ENCODE measurements around the gene TRIP12. TPM values are rescaled to one million over a fixed set of nuclear protein-coding genes. Genes with fewer than 3 reads are reported as not detected.

TRIP12 gene
- total and polyA plus RNA-seq, 2 of the 13 experiments (the other 11 are each of a cell fraction or from before 2014, with no cell fraction given), result 72.1 to 153 TPM

GRCh38 chr2:229970406-229970805, 48.6 kb upstream of the TRIP12 start (continued):
- TF ChIP-seq ZNF362 (CRISPR knock-in tag; IDR thresholded peaks at IDR 0.05; ENCODE audit: borderline replicate concordance), result no peak
- TF ChIP-seq ZIK1 (CRISPR knock-in tag; IDR thresholded peaks at IDR 0.05; ENCODE audit: borderline replicate concordance, low read depth), result no peak
- TF ChIP-seq ZNF512B (CRISPR knock-in tag; IDR thresholded peaks at IDR 0.05; ENCODE audit: borderline replicate concordance), result no peak
- no peak for TF ChIP-seq ZFP1 (CRISPR knock-in tag; IDR thresholded peaks at IDR 0.05)
- no peak for TF ChIP-seq ZSCAN5A (CRISPR knock-in tag; IDR thresholded peaks at IDR 0.05; ENCODE audit: borderline replicate concordance)
- no peak for TF ChIP-seq ZNF296 (CRISPR knock-in tag; conservative IDR thresholded peaks at IDR 0.05)
- no peak for TF ChIP-seq KLF6 (CRISPR knock-in tag; IDR thresholded peaks at IDR 0.05)
- TF ChIP-seq ZNF274 (CRISPR knock-in tag; IDR thresholded peaks at IDR 0.05), result no peak

- H3K79me2 ChIP-seq (ENCODE audit: insufficient read depth, low read length), result no peaks in the 10 kb centered on the region
- FAIRE-seq, result no peak
- no peak overlapping the region for H3K4me3 ChIP-seq (replicated peaks in 1 of 3; ENCODE audit: insufficient read depth in 1 of 3, low read depth in 2 of 3, low read length in 3 of 3)
- H2AFZ ChIP-seq (ENCODE audit: low read length), result no peak overlapping the region
- no peaks in the 10 kb centered on the region for H3K9me3 ChIP-seq (ENCODE audit: low read length)
- H3K27ac ChIP-seq (ENCODE audit: extremely low read length, insufficient read depth, low read length), result no peak overlapping the region
- ChIA-PET CTCF (ENCODE audit: low intra/inter-chr PET ratio, low total read pairs) (no interaction called here), POLR2A (no interaction called here)
- H3K9ac ChIP-seq (ENCODE audit: insufficient read depth, low read depth, low read length), result no peak overlapping the region
- H4K20me1 ChIP-seq (ENCODE audit: insufficient read depth, low read length), result no peaks in the 10 kb centered on the region
- WGBS (ENCODE audit: low lambda C conversion rate), result 69% methylated on average over 3 of the region's 3 CpGs
- H3K27me3 ChIP-seq (ENCODE audit: control insufficient read depth in 1 of 2, insufficient read depth in 2 of 2, low read length in 2 of 2), result no peaks in the 10 kb centered on the region
- in situ Hi-C loops (cut with HindIII; ENCODE audit: extremely low pct_ligation_motif_present, low pct_unique_long_range_greater_than_20kb), result no loop called here
- no peaks in the 10 kb centered on the region for H3K36me3 ChIP-seq (replicated peaks in 1 of 2; ENCODE audit: control insufficient read depth in 1 of 2, insufficient read depth in 2 of 2, low read length in 2 of 2)
- DNase-seq (ENCODE audit: low spot score), result no peak
- intact Hi-C loops (cut with micrococcal nuclease; ENCODE audit: unreplicated experiment), result no loop called here
- ATAC-seq, result no peak
- no TSS peak for BruUV-seq (replicated peaks)
- H3K4me2 ChIP-seq (ENCODE audit: low read depth, low read length), result no peak overlapping the region
- no peaks in the 10 kb centered on the region for H3K4me1 ChIP-seq (ENCODE audit: insufficient read depth, low read length)
- TF ChIP-seq TFDP1 (CRISPR knock-in tag; IDR thresholded peaks at IDR 0.05; ENCODE audit: borderline replicate concordance) (no peak), ZNF740 (CRISPR knock-in tag; IDR thresholded peaks at IDR 0.05) (no peak), ARNT2 (CRISPR knock-in tag; IDR thresholded peaks at IDR 0.05; ENCODE audit: low read depth) (no peak), TRIM22 (IDR thresholded peaks at IDR 0.05) (no peak), ZBTB42 (CRISPR knock-in tag; IDR thresholded peaks at IDR 0.05) (no peak), YY1 (IDR thresholded peaks at IDR 0.05; ENCODE audit: insufficient read depth, insufficient replicate concordance, low read depth, low read length) (no peak), SIX4 (CRISPR knock-in tag; IDR thresholded peaks at IDR 0.05) (no peak)
These were observed 48.1 kb upstream of the TRIP12 start for GRCh38 chr2:229969921-229970320.
